Adipose tissue (tissue), 3 donors: Measurements from ENCODE around the gene CHMP3. TPM values are rescaled to one million over a fixed set of nuclear protein-coding genes. Genes with fewer than 3 reads are reported as not detected.

Source experiments
- polyA plus RNA-seq, 3 donors: library from polyadenylated mRNA; stranded (reverse); fragments of 200-250 nt; gene quantifications; one replicate each; pipeline ENCODE4 v1.2.3, GENCODE V29; 2013
- donor health status: healthy with polysubstance abuse.
- donor health status: Bipolar disorder and iron deficiency.
- donor health status: healthy.

CHMP3 gene
- polyA plus RNA-seq, 3 donors = 80.1 to 108 (median 98.6) TPM

Other genes starting within 250 kb of the CHMP3 start
- gene REEP1, start 225.8 kb downstream of the CHMP3 start, polyA plus RNA-seq = 1 to 10 TPM in 2 of 3 donors, under 1 TPM in 1; 1.00 to 2.2 (median 1.1) TPM
- gene KDM3A, start 122.1 kb downstream of the CHMP3 start, polyA plus RNA-seq = 10 to 100 TPM; 10.3 to 15.1 (median 14.6) TPM
- gene RNF103, start 60.4 kb upstream of the CHMP3 start, polyA plus RNA-seq = 10 to 100 TPM; 12.5 to 17.2 (median 16.0) TPM
- gene RMND5A, start 156.8 kb upstream of the CHMP3 start, polyA plus RNA-seq = 10 to 100 TPM in 1 of 3 donors, 1 to 10 TPM in 2; 6.2 to 16.3 (median 9.9) TPM
- gene CD8A, start 227.5 kb upstream of the CHMP3 start, polyA plus RNA-seq = 1 to 10 TPM in 2 of 3 donors, under 1 TPM in 1; 0.62 to 4.1 (median 1.7) TPM